OCI-LY1 (cell line): ENCODE data around the gene MPO.

Experiments
- H2AFZ ChIP-seq: fragments of 200-600 bp; sonication (generic), shearing (Covaris generic); 2 replicates; pipeline ENCODE4 v1.6.0; 2014; ENCODE audit warnings: antibody characterized with exemption, mild to moderate bottlenecking, low read length
- H3F3A ChIP-seq: fragments of 200-600 bp; sonication (generic), shearing (Covaris generic); 2 replicates; pipeline ENCODE4 v1.6.0; 2014; ENCODE audit warnings: mild to moderate bottlenecking, antibody characterized with exemption, low read length, moderate library complexity; ENCODE audit not compliant: insufficient read depth
- H3K27ac ChIP-seq: fragments of 200-600 bp; sonication (generic); 2 replicates; pipeline ENCODE4 v1.5.1; 2014; ENCODE audit warnings: low read length, mixed run types, mild to moderate bottlenecking, low read depth; ENCODE audit not compliant: poor library complexity, severe bottlenecking
- H3K27me3 ChIP-seq: fragments of 200-600 bp; sonication (generic); 2 replicates; pipeline ENCODE4 v1.6.0; 2014; ENCODE audit warnings: antibody characterized with exemption, mild to moderate bottlenecking, low read length, moderate library complexity; ENCODE audit not compliant: insufficient read depth
- H3K36me3 ChIP-seq: fragments of 200-600 bp; sonication (generic); 2 replicates; pipeline ENCODE4 v1.6.1; 2014; ENCODE audit warnings: mild to moderate bottlenecking, antibody characterized with exemption, low read length, moderate library complexity, mixed read lengths; ENCODE audit not compliant: insufficient read depth
- H3K4me1 ChIP-seq: fragments of 200-600 bp; sonication (generic); 2 replicates; pipeline ENCODE4 v1.5.1; 2014; ENCODE audit warnings: mild to moderate bottlenecking, low read length, moderate library complexity; ENCODE audit not compliant: insufficient read depth, severe bottlenecking
- H3K4me2 ChIP-seq: fragments of 200-600 bp; sonication (generic), shearing (Covaris generic); 2 replicates; pipeline ENCODE4 v1.6.1; 2014; ENCODE audit warnings: low read length
- H3K4me3 ChIP-seq: fragments of 200-600 bp; sonication (generic); 2 replicates; pipeline ENCODE4 v1.5.1; 2014; ENCODE audit warnings: low read length, low read depth, mild to moderate bottlenecking, mixed read lengths; ENCODE audit not compliant: poor library complexity, severe bottlenecking
- H3K79me2 ChIP-seq: fragments of 200-600 bp; shearing (Covaris generic); 2 replicates; pipeline ENCODE4 v1.6.1; 2016; ENCODE audit warnings: mixed run types, low read length, mixed read lengths; ENCODE audit not compliant: insufficient read depth
- H3K9ac ChIP-seq: fragments of 200-600 bp; sonication (generic), shearing (Covaris generic); 2 replicates; pipeline ENCODE4 v1.6.1; 2014; ENCODE audit warnings: mild to moderate bottlenecking, low read length, mixed read lengths
- H3K9me2 ChIP-seq: fragments of 200-600 bp; sonication (generic), shearing (Covaris generic); 2 replicates; pipeline ENCODE4 v1.6.1; 2014; ENCODE audit warnings: low read depth, mild to moderate bottlenecking, low read length, mixed read lengths
- H3K9me3 ChIP-seq: fragments of 200-600 bp; shearing (Covaris generic); 2 replicates; pipeline ENCODE4 v1.6.1; 2014; ENCODE audit warnings: low read length, mixed read lengths
- H4K20me1 ChIP-seq: fragments of 200-600 bp; sonication (generic), shearing (Covaris generic); 2 replicates; pipeline ENCODE4 v1.6.0; 2016; ENCODE audit warnings: mild to moderate bottlenecking, low read length; ENCODE audit not compliant: insufficient read depth
- CTCF ChIP-seq: fragments of 200-600 bp; sonication (generic), shearing (Covaris generic); IDR thresholded peaks from 2 replicates; pipeline ENCODE4 v1.5.1; 2017; ENCODE audit warnings: mild to moderate bottlenecking, antibody characterized with exemption, low read length, moderate library complexity, mixed read lengths
- EZH2 ChIP-seq: fragments of 200-600 bp; sonication (generic), shearing (Covaris generic); IDR thresholded peaks from 2 replicates; pipeline ENCODE4 v1.8.0; 2017; ENCODE audit warnings: borderline replicate concordance, mixed run types, mild to moderate bottlenecking, antibody characterized with exemption, low read length, moderate library complexity, mixed read lengths

Gene MPO

GRCh38 chr17:58320163-58320558 lies 39.4 kb upstream of the MPO start:
- Histone ChIP-seq H3K9me3 (no peaks in the 10 kb centered on the region), H3K4me2 (no peak overlapping the region), H3K4me3 (no peak overlapping the region), H3K9me2 (no peaks in the 10 kb centered on the region), H3K9ac (no peak overlapping the region), H3K36me3 (peaks cover 17% of the 10 kb centered on the region; the same call in 1 of the 2 replicates), H3K27me3 (no peaks in the 10 kb centered on the region), H2AFZ (no peak overlapping the region), H4K20me1 (no peaks in the 10 kb centered on the region), H3K79me2 (no peaks in the 10 kb centered on the region), H3K4me1 (peaks cover 14% of the 10 kb centered on the region), H3F3A (no peaks in the 10 kb centered on the region), H3K27ac (no peak overlapping the region)
- TF ChIP-seq EZH2 (no peak), CTCF (no peak)

GRCh38 chr17:58319173-58320162 lies 38.7 kb upstream of the MPO start:
- H3K36me3 ChIP-seq, result peaks cover 17% of the 10 kb centered on the region; the same call in 1 of the 2 replicates
- TF ChIP-seq EZH2 (no peak), CTCF (no peak)

GRCh38 chr17:58318627-58319172 lies 38.0 kb upstream of the MPO start:
- peaks cover 8% of the 10 kb centered on the region for H3K4me1 ChIP-seq
- TF ChIP-seq EZH2 (no peak), CTCF (no peak)
- H3K9me2 ChIP-seq, result no peaks in the 10 kb centered on the region
- H3F3A ChIP-seq, result no peaks in the 10 kb centered on the region
- H3K27me3 ChIP-seq, result no peaks in the 10 kb centered on the region
- H3K4me3 ChIP-seq, result no peak overlapping the region
- no peak overlapping the region for H2AFZ ChIP-seq
- H3K4me2 ChIP-seq, result no peak overlapping the region
- H3K9me3 ChIP-seq, result no peaks in the 10 kb centered on the region
- no peaks in the 10 kb centered on the region for H3K79me2 ChIP-seq
- H3K36me3 ChIP-seq, result peaks cover 17% of the 10 kb centered on the region; the same call in 1 of the 2 replicates
- H3K9ac ChIP-seq, result no peak overlapping the region
- no peak overlapping the region for H3K27ac ChIP-seq
- no peaks in the 10 kb centered on the region for H4K20me1 ChIP-seq

More at GRCh38 chr17:58319173-58320162, 38.7 kb upstream of the MPO start:
- Histone ChIP-seq H2AFZ (no peak overlapping the region), H3K9ac (no peak overlapping the region), H3K4me2 (no peak overlapping the region), H3K79me2 (no peaks in the 10 kb centered on the region), H3F3A (no peaks in the 10 kb centered on the region), H3K27ac (no peak overlapping the region), H3K27me3 (no peaks in the 10 kb centered on the region), H3K4me1 (peaks cover 8% of the 10 kb centered on the region), H3K9me3 (no peaks in the 10 kb centered on the region), H3K4me3 (no peak overlapping the region), H3K9me2 (no peaks in the 10 kb centered on the region), H4K20me1 (no peaks in the 10 kb centered on the region)
